GM21619 (cell line): ENCODE results near the gene MBNL1.

Source experiments
- ATAC-seq: cut with Tn5 transposase; IDR thresholded peaks from one replicate; pipeline ENCODE4 v1.9.1; 2021; ENCODE audit not compliant: unreplicated experiment

Gene MBNL1

DNA sequence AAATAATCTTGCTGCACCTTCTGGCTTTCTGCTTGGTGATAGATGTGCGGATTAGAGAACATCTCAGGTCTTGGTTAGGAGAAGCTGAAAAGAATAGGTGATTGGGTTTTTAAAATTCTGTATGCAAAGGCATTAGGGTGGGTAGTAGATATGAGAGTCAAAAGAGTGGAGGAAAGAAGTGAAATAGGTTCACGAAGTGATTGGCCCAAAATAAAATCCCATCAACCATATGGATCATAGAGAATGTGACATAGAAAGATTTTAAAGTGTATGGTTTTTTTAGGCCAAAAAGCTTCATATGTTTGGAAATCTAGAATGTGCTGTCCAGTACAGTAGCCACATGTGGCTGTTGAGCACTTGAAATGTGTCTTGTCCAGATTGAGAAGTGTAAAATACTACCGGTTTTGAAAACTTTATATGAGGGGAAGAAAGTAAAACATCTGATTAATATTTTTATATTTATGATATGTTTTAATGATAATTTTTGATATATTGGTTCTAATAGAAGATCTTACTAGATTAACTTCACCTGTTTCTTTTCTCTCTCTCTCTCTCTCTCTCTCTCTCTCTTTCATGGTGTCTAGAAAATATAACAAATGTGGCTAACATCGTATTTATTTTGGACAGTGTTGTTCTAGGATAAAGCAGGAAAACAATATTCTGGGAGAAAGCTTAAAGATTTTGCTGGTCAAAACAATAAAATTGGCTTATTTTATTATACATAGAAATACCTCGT is 2.9 kb downstream of the MBNL1 start:
- ATAC-seq, result no peak

DNA sequence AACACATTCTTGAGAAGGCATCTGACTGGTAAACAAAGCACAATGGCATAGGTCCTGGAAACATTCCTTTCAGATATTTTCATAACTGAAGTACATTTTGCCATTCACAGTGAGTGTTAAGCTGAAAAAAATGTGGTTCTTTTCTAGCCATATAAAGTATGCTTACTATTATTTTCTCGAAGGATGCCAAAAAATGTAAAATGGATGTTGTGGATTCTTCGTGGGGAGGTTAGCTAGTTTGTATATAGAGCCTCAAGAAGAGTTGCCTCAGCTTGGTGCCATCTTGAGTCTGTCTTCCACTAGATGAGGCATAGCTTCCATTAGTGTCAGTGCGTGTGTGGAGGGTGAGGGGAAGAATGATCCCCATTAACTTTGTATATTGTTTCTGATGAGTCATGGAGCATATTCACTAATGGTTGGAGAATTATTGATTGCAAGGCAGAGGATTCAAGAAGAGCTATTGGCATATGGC is 4.1 kb downstream of the MBNL1 start:
- ATAC-seq, result no peak

GRCh38 chr3:152276681-152277080 is 8.0 kb downstream of the MBNL1 start:
- no peak for ATAC-seq

DNA sequence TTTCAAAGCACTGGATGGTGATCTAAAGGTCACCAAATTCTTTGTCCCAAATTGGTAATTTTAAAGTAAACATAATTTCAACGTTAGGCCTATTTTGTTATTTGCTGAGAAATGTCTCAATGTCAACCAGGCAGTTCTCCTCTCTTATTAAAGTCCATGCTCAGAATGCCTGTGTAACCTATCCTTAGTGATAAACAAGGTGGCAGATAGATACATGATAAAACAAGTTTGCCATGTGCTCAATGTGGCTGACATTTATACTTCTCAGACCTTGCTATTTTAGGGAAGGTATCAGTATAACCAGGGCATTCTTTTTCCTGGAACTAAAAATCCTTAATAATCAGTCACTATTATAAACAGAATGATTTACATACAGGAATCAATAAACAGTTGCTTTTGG is 8.5 kb downstream of the MBNL1 start:
- ATAC-seq, result no peak

GRCh38 chr3:152278756-152279427 is 10.2 kb downstream of the MBNL1 start:
- ATAC-seq, result no peak

GRCh38 chr3:152279479-152279878 is 10.8 kb downstream of the MBNL1 start:
- no peak for ATAC-seq

DNA sequence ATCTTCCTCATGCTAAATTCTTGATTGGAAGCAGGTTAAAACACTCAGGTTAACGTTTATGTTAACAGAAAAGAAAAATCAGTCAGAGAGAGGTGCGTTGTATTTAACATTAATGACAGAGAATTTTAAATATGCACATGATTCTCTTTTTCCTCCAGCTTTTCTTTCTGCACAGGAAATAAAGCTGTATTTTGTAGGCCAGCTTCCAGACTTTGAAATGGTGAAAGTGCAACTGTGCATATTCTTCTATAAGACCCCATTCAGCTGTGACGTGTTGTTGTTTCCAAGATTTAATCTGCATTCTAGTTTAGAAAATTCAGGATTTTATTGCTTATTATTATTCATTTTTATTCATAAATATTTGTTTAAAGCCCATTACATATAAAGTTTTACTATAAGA is 11.8 kb downstream of the MBNL1 start:
- ATAC-seq, result no peak

GRCh38 chr3:152281133-152281713 is 12.5 kb downstream of the MBNL1 start:
- peak; percentile 79 for ATAC-seq

DNA sequence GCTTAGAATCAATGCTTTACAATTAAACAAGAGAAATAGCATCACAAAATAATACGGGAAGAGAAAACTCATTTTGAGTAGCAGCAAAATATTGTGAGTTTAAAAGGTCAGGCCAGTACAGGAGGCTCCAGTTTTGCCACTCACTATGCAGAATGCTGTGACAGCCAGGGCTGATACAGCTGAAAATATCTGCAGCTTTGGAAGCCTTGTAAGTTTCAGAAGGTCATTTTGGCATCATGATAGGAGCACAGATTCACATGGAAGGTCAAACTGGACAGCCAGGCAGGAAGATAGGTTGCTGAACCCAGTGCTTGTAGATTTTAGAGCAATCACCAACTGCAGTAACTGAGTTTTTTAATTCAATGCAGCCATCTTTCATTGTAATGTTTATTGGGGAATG is 14.1 kb downstream of the MBNL1 start:
- no peak for ATAC-seq

- no peak for ATAC-seq
Observed at GRCh38 chr3:152283492-152284381, 15.0 kb downstream of the MBNL1 start.

- no peak for ATAC-seq
Observed at GRCh38 chr3:152284906-152285305, 16.2 kb downstream of the MBNL1 start.

DNA sequence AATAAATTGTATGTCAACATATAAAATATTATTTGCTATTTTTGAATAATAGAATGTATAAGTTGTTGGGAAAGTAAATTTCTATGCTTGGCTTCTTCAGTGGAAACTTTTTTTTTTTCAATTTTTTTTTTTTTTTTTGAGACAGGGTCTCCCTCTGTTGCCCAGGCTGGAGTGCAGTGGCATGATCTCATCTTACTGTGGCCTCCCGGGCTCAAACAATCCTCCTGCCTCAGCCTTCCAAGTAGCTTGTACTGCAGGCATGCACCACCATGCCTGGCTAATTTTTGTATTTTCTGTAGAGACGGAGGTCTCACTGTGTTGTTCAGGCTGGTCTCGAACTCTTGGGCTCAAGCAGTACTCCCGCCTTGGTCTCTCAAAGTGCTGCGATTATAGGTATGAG is 16.8 kb downstream of the MBNL1 start:
- ATAC-seq, result no peak

DNA sequence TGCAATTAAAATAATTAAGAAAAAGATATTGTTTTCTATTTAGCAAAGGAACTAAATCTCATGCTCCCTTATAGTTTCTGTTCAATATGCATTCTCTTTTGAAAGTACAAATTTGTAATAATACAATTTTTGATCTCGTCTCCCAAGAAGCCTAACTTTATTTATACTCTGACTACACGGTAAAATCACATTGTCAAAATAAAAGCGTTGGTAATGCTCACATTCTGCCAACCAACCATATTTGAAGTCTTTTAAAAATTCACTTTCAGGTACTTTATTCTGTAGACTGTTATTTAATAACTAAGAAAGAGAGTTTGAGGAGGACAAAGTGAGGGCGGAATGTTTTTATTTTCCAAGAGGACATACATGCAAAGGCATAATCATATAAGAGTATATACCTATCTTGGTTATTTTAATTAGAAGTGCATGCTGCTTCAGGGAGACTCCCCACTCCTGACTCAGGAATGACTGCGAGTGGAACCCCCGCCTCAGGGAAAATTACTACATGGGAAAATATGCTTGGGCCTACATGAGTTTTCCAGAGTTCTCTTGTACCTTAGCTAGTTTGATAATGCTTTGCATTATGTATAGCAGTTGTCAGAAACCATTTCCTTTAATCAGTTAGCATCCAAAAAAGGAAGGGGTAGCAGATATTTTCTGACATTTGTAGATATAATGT is 19.3 kb downstream of the MBNL1 start:
- no peak for ATAC-seq

- ATAC-seq, result no peak
Observed at GRCh38 chr3:152288681-152289080, 20.0 kb downstream of the MBNL1 start.

DNA sequence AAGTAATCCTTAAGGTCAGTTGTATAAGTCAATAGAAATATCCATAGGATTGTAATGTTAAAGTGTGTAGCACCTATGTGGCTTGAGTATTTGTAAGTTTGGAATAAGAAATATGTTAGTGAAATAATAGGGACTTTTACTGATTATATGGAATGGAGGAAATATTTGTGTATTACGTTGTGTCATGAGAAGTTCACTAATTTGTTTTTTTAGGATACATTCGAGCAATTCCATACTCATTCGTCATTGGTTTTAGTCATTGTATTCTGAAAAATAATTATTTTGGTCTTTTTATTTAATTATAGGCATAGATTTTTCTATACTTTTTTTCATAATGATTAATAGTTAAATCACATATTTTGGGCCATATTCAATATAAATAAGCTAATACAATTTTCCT is 21.0 kb downstream of the MBNL1 start:
- no peak for ATAC-seq

GRCh38 chr3:152290374-152290773 is 21.6 kb downstream of the MBNL1 start:
- no peak for ATAC-seq

DNA sequence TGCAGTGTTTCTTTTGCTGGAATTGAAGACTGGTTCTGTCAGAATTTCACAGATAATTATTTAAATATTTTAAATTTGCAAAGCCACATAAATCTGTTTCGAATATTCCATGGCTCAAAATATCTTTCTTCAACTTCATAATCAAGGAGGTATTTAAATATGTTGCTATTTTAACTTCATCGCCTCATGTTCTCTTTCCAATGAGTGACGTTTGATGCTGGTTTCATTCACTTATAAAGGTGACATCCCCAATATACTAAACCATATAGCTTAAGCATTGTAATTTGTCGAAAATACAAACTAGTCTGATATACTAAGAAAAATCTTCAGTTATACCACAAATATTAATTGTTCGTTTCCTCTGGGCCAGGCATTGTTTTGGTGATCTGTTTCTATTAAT is 22.5 kb downstream of the MBNL1 start:
- ATAC-seq, result no peak

GRCh38 chr3:152291649-152292066 is 22.9 kb downstream of the MBNL1 start:
- no peak for ATAC-seq

GRCh38 chr3:152292366-152292765 is 23.6 kb downstream of the MBNL1 start:
- ATAC-seq, result no peak

GRCh38 chr3:152293347-152294006 is 24.7 kb downstream of the MBNL1 start:
- no peak for ATAC-seq
